Cerebellar cortex (tissue), 1 donor: Measurements from ENCODE around the gene BCL2.

Experiments
- DNase-seq: peaks from one replicate; pipeline ENCODE4 v3.0.0-alpha.2; 2015; ENCODE audit warnings: low spot score

Gene BCL2

DNA sequence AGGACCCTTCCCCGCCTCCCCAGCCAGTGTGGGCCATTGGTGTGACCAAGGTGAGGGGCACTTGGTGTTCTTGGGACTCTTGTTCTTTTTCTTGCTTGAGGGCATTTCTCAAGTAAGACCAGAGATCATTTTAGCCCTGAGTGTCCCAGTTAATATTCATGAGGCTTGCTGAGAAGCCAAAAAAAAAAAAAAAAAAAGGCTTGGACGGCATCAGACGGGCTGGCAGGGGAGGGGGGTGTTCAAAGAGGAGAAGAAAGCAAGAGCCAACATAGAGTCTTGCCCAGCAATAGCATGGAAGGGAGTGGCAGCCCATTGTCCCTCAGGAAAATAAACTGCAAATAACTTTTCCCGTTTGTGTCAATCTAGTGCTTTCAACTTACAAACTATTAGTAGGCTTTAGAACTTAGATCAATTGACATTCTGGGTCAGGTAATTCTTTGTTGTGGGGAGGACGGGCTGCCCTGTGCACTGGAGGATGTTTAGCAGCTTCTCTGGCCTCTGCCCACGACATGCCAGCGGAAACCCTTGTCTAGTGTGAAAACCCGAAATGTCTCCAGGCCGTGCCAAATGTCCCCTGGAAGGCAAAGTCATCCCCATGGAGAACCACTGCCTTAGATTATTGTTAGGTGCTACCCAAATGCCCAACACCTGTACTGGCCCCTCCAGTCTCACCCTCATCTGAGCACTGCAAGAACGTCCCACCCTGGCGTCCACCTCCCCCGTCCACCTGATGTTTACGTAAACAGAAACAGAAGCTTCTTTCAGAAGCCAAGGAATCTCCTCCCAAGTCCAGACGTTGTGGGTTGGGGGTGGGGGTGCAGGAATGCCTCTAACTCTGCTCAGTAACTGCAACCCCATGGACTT is 163.4 kb downstream of the BCL2 start:
- DNase-seq = no peak

DNA sequence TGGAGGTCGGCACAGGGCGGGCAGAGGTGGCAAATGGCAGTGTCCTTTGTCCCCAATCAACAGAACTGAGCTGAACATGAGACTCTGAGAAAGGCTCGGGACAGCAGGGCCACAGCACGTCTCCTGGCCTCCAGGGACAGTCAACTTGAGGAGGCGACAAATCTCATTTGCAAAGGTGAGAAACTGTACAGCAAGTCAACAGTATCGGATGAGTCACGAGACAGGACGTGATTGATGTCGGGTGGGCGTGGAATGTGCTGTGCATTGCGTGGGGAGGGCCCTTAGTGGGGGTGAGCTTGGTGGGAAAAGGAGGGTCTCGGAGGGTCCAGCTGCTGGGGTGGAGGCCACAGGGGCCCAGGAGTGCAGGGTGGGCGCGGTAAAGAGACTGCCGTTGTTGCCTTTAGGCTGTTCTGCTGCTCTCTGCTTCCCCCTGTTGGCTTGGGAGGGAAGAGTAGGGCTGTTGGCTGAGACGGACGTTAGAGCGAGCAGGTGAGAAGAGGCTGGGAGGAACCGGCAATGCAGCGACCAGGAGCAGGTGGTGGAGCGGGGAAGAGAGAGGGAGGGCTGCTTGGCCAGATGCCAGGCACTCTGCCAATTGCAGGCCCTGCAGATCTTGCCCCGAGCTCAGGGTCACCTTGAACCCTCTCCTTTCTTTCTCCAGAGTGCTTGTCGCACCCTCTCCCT is 164.3 kb downstream of the BCL2 start:
- DNase-seq = peak; percentile 48

DNA sequence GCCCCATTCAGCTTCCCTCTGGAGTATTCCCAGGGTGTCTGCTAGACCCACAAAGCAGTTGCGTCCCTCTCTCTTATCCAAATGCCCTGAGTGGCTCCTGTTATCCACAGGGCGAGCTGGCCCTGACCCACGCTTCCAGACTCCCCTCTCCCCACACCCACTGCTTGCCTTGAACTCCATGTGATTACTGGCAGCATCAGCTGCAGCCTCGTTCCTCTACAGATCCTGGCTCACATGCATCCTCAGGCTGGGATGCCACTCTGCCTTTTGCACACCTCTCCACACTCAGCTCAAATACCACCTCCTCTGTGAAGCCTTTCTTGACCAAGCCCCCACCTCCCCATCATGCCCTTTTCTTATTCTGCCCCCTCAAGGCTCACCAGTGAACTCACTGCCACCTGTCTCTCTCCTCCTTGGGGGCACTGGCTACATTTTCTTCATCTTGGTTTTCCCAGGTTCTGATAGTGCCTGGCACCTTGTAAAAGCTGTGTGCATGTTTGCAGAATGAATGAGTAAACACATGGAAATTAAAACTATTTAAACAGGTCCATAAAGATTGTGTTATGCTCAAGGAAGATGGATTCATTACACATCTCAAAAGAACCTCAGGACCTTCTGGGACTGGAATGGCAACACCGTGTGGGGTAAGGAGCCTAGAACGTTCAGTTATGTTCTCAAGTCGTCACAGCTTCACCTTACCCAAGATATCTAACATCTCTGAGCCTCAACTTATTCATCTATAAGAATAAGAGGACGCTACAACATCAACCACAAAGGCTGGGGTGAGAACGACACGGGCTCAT is 165.0 kb downstream of the BCL2 start:
- no peak for DNase-seq

DNA sequence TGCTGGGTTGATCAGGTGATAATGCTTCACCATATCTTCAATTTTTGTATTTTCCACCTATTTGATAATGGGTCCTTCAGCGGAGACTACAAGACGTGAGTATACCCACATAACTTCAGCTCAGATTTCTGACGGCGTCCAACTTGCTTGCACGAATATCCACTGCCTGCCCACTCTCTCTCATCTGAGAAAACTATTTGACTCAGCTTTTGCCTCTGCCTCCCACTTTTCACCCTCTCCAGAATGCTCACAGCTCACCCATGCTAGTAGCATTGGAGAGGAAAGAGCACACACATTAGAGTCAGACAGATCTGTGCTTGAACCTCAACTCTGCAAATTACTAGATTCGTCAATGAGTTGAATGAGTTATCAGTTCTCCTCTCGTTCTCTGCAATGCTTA is 166.8 kb downstream of the BCL2 start:
- DNase-seq = no peak

DNA sequence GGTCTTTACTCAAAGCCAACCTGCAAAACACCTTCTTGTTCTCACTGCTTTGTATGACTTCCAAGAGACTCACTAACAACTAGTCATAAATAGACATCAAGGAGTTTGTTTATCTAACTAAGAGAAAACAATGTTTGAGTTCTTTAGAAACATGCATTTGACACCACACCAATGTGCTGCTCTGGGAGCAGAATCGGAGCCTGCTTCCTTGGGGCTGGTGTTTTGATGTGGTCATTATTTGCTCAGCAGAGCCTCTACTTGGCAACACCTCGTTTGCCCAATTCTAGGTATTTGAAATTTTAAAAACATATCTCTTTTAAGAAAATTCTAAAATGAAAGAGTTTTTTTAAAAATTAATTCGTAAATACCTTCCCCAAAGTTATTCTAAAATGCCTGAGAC is 167.5 kb downstream of the BCL2 start:
- no peak for DNase-seq

DNA sequence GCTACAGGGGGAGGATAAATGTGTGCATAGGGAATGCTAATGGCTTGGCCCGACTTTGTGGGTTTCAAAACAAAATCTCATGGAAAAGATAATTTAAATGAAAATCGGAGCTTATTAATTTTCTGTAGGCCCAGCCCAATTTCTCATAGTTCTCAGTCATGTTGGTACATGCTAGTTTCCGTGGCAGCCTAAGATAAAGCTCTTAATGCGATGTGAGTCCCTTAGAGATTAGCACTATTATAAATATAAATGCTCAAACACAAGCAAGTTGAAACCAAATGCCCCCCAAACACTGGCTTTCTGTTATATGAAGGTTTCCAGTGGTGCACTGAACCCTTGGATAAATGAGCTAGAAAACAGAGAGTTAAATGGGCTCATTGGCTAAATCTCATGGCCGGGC is 168.0 kb downstream of the BCL2 start:
- no peak for DNase-seq

DNA sequence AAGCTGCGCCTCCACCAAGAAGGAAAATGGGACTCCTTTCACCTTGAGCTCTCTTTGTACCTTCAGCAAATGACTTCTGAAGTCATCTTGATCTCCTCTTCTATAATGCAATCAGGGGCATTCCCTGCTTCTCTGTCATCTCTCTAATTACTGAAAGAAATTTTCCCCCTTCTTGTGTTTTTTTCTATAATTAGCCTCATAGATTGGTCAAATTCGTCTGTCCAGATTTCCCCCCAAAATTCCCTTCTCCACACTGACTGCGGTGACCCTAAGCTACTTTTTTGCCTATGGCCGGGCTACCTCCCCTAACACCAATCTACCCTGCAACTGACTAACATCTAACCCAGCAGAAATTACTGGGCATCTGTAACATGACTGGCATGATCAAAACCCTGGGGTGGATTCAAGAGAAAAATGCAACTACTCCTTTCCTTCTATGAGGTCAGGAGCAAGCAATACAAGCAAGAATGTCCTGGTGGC is 168.6 kb downstream of the BCL2 start:
- DNase-seq = no peak

DNA sequence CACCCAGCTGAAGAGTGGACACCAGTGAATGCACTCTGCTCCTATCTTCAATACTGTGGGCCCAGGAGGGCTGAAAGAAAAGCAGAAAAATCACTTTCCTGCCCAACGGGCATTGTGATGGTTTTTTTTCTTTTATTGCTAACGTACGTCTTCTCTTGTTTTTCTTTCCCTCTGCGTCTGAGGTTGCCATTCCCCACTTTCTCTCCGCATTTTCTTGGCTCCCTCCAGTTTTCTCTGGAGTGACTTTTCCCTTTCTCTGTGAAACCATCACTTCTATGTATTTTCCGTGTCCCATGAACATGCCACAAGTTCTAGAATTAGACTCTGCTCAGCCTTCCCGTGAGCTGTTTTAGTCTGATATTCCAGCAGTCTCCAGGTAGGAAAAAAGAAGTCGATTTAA is 169.2 kb downstream of the BCL2 start:
- no peak for DNase-seq

DNA sequence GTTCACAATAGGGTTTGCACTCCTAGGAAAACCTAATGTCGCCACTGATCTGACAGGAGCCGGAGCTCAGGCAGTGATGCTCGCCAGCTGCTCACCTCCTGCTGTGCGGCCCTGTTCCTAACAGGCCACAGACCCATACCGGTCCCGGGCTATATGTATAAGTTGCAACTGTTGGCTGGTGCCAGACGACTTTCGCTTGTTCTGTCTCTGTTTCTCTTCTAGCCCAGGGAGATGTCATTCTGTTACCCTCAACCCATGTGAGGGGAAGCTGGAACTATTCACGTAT is 170.3 kb downstream of the BCL2 start:
- no peak for DNase-seq

DNA sequence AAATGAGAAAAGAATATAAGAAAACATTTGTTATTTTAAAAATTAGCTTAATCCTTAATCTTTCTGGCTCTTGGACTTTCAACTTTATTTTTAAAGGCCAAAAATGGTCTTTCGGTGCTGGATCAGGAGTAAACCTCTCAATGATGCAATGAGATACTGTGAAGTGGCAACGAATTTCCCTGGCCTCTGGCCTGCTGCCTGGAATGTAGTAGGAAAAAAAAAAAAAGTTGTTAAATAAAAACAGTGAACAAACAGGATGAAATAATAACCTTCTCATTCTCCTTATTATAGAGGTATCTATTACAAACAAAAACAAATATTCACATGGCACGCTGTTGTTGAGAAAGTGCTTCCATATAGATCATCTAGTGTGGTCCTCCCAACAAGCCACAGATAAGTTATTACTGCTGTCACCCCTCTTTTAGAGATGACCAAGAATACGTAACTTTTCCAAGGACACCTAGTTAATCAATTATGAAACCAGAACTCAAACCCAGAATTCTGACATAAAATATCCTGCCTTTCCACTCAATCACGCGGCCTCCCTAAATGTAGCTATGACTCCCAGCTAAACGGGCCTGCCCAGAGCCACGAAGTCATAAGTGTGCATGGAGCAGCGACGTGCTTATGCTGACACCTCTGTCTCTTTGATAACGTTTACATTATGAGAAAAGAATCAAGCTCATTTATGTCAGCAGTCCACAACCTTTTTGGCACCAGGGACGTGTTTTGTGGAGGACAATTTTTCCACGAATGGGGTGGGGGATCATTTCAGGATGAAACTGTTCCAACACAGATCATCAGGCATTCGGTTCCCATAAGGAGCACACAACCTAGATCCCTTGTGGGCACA is 170.9 kb downstream of the BCL2 start:
- DNase-seq = no peak

DNA sequence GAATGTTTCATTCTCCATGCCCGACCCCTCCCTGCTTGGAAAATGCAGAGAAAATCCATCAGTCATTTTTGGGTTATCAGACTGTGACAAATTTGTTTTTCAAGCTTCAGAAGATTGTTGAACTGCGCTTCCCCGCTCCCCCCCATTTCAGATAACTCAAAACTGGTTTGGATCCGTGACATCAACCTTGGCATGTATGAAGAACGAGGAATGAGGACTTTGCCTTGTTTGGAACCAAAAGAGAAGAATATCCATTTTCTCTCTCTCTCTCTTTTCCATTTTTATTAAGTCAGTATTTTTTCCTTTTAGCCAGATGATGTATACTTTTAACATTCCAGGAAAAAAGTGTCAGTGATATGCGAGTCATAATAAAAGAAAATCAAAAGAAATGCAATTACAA is 171.6 kb downstream of the BCL2 start:
- no peak for DNase-seq

DNA sequence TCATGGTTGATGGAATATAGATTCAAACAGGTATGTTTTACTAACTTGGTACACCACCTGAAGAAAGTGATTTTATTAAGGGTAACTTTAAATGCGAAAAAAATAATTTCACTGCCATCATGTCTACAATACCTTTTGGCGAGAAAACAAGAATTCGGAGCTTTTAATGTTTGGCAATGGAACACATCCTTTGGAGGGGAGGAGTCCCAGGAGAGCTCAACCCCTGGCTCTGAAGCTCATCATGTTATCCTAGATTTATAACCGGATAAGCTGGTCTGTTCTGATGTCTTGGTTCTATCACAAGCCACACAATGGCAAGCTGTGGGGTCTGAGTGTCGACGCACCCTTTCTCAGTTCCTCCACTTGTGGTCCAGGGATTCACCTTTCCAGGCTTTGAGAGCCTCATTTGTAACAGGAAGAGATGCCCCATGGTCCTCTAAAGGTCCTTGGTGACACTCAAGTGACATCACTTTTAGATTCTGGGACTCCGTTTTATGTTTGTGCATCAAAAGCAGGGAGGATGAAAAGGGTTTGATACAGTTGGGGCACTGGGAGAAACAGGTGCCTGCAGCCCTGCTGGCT is 172.7 kb downstream of the BCL2 start:
- no peak for DNase-seq

DNA sequence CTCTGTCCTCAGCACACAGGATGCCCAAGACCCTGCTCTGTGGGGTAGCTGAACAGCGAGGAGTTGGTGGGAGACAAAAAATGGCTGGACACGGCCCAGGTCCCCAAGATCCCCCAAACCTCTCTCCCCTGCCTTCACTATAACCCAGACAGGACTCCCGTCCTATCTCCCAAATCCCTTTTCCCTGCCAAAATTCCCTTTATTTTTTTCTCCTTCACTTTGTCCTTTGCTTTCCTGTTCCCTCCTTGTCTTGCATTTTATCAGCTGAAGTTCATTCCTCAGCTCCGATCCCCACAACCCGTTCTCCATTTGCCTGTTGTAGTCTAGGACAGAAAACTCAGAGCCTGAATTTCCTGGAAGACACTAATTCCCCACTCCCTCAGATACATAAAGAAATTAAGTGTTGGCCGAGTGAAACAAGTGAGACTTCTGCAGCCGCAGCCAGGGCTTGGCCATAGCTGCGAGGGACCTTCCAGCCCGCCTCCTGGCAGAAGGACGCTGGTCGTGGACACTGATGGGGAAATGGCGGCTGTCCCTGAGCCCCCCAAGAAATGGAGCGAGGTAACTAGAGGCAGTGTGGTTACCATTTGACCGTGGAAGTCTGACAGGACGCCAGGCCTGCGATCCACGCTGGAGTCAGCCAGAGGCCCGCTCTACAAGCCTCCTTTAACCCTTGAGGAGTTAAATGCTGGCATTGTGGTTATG is 173.6 kb downstream of the BCL2 start:
- no peak for DNase-seq

DNA sequence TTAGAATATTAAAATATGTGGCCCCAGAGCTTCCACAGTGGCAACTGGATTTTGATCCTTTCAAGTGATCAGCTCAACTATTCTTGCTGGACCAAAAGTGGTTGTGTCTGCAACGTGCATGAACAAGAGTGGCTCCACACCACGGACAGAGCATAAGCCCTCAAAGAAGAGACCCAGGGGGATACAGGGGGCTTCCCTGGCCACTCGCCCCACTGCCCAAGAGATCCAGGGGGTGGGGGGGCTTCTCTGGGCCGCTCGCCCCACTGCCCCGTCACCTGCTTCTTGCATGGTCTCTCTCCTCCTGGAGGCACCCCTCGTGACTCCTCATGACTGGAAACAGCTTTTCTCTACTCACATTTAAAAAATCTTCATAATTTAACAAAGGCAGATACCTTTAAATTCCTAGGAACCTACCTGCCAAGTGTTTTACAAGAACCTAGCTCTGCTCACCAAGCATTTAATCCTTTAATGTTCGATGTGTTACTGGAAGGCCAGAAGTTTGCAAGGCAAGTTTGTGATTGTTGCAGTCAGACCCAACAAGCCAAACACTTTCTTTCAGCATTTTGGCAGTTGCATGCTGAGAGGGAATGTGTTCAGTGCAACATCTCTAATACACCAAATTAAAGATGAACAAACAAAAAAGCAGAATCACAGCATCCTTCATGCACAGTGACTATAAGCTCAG is 174.3 kb downstream of the BCL2 start:
- no peak for DNase-seq

DNA sequence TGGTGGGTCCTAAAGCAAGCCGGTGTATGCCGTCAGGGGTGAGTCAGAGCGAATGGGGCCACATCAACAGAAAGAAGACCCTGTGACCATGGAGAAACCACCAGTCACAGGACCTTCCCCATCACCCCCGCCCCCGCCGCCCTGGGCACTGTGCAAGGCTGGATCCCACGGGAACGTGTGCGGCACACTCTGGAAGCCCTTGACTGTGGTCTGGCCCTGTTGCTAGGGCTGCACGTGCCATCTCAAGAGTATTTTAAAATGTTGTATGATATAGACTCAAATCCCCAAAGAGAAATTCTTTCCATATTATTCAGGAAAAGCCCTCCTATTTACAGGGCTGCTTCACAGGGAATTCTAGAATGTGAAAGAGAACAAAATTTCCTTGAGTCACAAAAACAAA is 174.8 kb downstream of the BCL2 start:
- no peak for DNase-seq

DNA sequence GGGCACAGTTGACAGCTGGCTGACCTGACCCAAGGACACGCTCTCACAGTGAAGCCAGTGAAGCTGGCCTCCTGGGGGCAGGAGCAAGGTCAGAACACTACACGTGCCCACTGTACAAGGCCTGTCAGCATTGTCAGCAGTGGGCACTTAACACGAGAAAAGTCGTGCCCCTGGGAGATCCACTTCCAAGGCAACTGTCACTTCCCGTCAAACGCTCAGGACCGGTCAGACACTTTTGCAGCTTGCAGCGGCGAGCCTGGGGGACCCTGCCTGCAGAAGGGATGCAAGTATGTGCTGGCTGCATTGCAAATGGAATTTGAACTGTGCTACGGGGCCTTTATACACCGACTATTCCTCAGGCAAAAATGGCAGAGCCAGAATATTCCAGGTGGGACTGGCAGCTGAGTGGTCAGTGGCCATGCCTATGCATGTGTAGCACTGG is 176.2 kb downstream of the BCL2 start:
- DNase-seq = no peak

DNA sequence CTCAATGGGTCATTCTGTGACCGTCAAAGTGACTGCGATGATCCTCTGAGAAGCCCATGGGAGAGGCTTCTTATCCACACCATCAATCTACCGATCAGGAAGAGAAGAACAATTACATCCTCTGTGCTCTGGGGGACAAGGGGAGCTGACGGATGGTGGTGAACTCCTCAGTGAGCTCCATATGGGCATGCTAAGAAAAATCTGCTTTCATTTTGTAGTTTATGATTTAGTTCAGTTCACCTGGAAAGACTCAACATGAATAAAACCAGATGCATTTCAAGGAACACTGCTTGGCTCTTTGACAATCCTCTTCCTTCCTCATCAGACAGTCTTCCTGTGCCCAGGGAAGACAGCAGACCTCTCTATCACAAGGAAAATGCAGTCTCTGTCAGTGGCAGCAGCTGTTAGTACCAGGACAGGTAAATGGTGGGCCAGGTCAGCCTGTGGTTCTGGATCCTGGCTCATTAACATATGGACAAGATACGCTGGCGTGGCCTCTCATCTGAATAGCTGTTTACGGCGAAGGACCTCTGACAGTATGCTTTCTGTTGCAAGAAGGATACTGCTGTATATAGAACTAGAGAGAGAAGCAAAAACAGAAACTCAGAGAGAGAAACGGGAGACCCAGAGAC is 176.9 kb downstream of the BCL2 start:
- no peak for DNase-seq

DNA sequence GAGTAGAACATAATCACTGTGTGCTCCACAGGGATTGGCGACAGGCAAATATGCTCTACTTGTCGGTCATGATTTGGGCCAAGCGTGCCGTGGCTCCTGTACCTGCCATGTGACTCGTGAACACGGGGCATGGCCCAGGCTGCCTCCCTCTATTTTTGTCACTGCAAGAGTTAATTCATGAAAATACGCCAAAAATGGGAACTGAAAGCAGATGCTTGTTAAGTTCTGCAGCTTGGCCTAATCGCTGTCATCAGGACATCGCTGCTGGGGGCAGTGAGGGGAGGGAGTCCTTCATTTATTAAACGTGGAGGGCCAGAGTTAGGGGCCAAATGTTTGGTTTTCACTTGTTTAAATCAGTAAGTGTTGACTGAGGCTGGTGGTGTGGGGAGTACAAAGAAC is 177.8 kb downstream of the BCL2 start:
- no peak for DNase-seq

DNA sequence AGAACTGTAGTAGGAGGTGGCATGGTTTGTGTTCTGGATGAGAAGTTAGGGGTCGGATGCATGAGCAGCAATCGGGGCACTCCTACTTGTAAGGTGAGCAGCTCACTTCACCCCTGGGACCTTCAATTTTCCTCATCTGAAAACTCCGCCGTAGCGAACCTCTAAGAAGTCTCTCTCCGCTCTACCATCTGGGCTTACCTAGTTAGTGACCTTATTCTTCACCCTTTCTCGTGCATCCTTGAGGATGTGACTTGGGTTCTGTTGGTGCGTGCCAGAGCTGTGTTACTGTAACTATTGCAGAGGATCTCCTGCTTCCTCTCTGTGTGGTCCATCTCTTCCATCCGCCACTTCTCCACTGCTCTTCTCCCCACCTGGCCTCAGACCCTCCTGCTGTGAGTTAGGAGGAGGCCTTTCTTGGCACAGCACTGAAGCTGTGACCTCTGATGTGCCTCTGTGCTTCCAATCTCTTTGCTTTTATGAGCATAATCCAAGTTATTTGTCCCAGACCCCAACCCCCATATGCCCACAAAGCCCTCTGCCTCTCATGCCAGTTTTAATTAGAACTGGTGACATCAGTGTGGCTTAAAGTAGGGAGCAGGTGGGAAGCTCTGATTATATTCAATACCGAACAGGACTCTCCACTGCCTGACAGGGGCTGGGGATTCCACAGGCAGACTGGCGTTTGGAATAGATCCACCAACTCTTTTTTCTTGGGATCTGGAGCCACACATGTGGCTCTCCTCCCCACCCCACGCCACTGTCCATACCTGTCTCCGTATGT is 178.4 kb downstream of the BCL2 start:
- DNase-seq = no peak
